ENCODE results near the gene GABRR3. TPM values are rescaled to one million over a fixed set of nuclear protein-coding genes. Genes with fewer than 3 reads are reported as not detected.

Gene GABRR3
- total RNA-seq, 1 experiment from 2014 or later = not detected

GRCh38 chr3:98003306-98003969 lies 31.7 kb downstream of the GABRR3 start:
- ChIA-PET CTCF (no interaction called here), POLR2A (no interaction called here)
- in situ Hi-C loops (cut with HindIII; ENCODE audit: low pct_unique_long_range_greater_than_20kb, low sequenced_read_pairs) = no loop called here
- intact Hi-C loops (cut with micrococcal nuclease; ENCODE audit: unreplicated experiment) = no loop called here
- no peak for DNase-seq (ENCODE audit: low read depth, low spot score)
- BruUV-seq (replicated peaks) = no TSS peak
- Histone ChIP-seq H3K36me3 (ENCODE audit: control insufficient read depth, insufficient read depth, low read length) (no peaks in the 10 kb centered on the region), H3K4me1 (ENCODE audit: control insufficient read depth, insufficient read depth, low read length) (no peaks in the 10 kb centered on the region), H3K27me3 (ENCODE audit: control insufficient read depth, insufficient read depth, low read length) (peaks cover 6% of the 10 kb centered on the region), H3K9me3 (ENCODE audit: control insufficient read depth, insufficient read depth, low read depth, low read length) (no peaks in the 10 kb centered on the region), H3K27ac (ENCODE audit: low read length) (no peak overlapping the region), H3K4me3 (ENCODE audit: low read depth in 2 of 2, low read length in 2 of 2) (no peak overlapping the region)
- ATAC-seq = no peak
- no peak for TF ChIP-seq TCF7L2 (IDR thresholded peaks at IDR 0.05; ENCODE audit: low read depth, low read length)
- TF ChIP-seq, protein P1, sequence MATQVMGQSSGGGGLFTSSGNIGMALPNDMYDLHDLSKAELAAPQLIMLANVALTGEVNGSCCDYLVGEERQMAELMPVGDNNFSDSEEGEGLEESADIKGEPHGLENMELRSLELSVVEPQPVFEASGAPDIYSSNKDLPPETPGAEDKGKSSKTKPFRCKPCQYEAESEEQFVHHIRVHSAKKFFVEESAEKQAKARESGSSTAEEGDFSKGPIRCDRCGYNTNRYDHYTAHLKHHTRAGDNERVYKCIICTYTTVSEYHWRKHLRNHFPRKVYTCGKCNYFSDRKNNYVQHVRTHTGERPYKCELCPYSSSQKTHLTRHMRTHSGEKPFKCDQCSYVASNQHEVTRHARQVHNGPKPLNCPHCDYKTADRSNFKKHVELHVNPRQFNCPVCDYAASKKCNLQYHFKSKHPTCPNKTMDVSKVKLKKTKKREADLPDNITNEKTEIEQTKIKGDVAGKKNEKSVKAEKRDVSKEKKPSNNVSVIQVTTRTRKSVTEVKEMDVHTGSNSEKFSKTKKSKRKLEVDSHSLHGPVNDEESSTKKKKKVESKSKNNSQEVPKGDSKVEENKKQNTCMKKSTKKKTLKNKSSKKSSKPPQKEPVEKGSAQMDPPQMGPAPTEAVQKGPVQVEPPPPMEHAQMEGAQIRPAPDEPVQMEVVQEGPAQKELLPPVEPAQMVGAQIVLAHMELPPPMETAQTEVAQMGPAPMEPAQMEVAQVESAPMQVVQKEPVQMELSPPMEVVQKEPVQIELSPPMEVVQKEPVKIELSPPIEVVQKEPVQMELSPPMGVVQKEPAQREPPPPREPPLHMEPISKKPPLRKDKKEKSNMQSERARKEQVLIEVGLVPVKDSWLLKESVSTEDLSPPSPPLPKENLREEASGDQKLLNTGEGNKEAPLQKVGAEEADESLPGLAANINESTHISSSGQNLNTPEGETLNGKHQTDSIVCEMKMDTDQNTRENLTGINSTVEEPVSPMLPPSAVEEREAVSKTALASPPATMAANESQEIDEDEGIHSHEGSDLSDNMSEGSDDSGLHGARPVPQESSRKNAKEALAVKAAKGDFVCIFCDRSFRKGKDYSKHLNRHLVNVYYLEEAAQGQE (IDR thresholded peaks at IDR 0.05; ENCODE audit: insufficient read depth in 1 of 2, low read depth in 2 of 2, low read length in 1 of 2) = no peak
- TF ChIP-seq POLR2AphosphoS5 (IDR thresholded peaks at IDR 0.05; ENCODE audit: low read depth, low read length) = no peak
- no peak for TF ChIP-seq CTCF (IDR thresholded peaks at IDR 0.05)

- ChIA-PET CTCF (no interaction called here), POLR2A (no interaction called here)
- no peak for DNase-seq (ENCODE audit: low read depth, low spot score)
- H3K4me3 ChIP-seq (ENCODE audit: low read depth in 2 of 2, low read length in 2 of 2) = no peak overlapping the region
- H3K9me3 ChIP-seq (ENCODE audit: control insufficient read depth, insufficient read depth, low read depth, low read length) = no peaks in the 10 kb centered on the region
- no peaks in the 10 kb centered on the region for H3K4me1 ChIP-seq (ENCODE audit: control insufficient read depth, insufficient read depth, low read length)
- BruUV-seq (replicated peaks) = no TSS peak
- ATAC-seq = no peak
- in situ Hi-C loops (cut with HindIII; ENCODE audit: low pct_unique_long_range_greater_than_20kb, low sequenced_read_pairs) = no loop called here
- H3K27ac ChIP-seq (ENCODE audit: low read length) = no peak overlapping the region
- no peaks in the 10 kb centered on the region for H3K36me3 ChIP-seq (ENCODE audit: control insufficient read depth, insufficient read depth, low read length)
- H3K27me3 ChIP-seq (ENCODE audit: control insufficient read depth, insufficient read depth, low read length) = peaks cover 6% of the 10 kb centered on the region
- intact Hi-C loops (cut with micrococcal nuclease; ENCODE audit: unreplicated experiment) = no loop called here
- TF ChIP-seq SIN3A (IDR thresholded peaks at IDR 0.05; ENCODE audit: borderline replicate concordance, insufficient read depth, low read depth, low read length) (no peak), POLR2AphosphoS5 (IDR thresholded peaks at IDR 0.05; ENCODE audit: low read depth, low read length) (no peak), CTCF (IDR thresholded peaks at IDR 0.05) (no peak), TCF7L2 (IDR thresholded peaks at IDR 0.05; ENCODE audit: low read depth, low read length) (no peak)
- TF ChIP-seq, protein P1 (IDR thresholded peaks at IDR 0.05; ENCODE audit: insufficient read depth in 1 of 2, low read depth in 2 of 2, low read length in 1 of 2) = no peak
These were observed 32.4 kb downstream of the GABRR3 start for GRCh38 chr3:98002717-98003116.

Data from Panc1 (cell line).